ENCODE measurements around the gene MYBL2. TPM values are rescaled to one million over a fixed set of nuclear protein-coding genes. Genes with fewer than 3 reads are reported as not detected.

Gene MYBL2
- total RNA-seq, 1 experiment from 2014 or later, result 345 TPM

DNA sequence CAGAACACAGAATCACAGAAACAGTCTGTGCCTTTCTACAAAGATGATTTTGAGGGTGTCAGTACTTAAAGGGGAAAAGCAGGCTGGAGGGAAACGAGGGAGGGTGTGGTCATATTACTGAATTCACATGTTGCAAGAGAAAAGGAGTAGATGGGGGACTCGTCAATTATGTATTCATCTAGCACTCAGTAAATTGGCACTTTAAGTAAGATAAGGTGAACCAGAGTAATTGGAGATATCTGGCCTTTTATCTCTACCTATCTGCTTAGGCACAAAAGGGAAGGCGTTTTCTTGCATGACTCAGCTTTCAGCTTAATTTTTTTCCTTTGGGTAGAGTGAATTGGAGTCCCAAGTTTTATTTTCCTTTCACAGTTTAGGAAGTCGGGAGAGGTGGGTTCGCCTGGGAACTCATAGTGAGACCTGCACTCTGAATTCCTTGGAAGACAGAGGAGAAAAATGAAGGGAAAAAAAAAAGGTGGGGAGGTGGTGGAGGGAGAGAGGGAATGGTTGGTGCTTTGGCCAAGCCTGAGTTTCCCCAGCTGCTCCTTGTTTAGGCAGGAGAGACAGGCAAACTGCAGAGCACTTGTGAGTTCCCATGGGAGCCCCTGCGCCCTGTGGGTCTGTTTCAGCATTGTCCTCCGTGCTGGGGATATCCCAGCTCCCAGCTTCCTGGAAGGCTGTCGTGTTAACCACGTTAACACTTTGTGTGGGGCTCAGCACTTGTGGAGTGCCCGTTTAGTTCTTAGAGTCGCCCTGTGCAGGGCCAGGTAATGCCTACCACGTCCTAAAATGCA, 79.6 kb downstream of the MYBL2 start:
- Histone ChIP-seq H3K4me1 (peaks cover 22% of the 10 kb centered on the region), H3K27me3 (replicated peaks; ENCODE audit: control insufficient read depth, insufficient read depth, low read length) (peaks cover 2% of the 10 kb centered on the region), H3K9me3 (no peaks in the 10 kb centered on the region), H3K4me3 (ENCODE audit: low read depth, low read length) (no peak overlapping the region), H3K36me3 (ENCODE audit: control insufficient read depth, insufficient read depth, low read length) (no peaks in the 10 kb centered on the region)
- peaks cover 14% of the 10 kb centered on the region for H3K27me3 Mint-ChIP-seq (ENCODE audit: insufficient read depth, unreplicated experiment)
- no peaks in the 10 kb centered on the region for H3K36me3 Mint-ChIP-seq (ENCODE audit: insufficient read depth, unreplicated experiment)
- no peak overlapping the region for H3K4me3 Mint-ChIP-seq (ENCODE audit: unreplicated experiment)
- TF ChIP-seq, protein P1, sequence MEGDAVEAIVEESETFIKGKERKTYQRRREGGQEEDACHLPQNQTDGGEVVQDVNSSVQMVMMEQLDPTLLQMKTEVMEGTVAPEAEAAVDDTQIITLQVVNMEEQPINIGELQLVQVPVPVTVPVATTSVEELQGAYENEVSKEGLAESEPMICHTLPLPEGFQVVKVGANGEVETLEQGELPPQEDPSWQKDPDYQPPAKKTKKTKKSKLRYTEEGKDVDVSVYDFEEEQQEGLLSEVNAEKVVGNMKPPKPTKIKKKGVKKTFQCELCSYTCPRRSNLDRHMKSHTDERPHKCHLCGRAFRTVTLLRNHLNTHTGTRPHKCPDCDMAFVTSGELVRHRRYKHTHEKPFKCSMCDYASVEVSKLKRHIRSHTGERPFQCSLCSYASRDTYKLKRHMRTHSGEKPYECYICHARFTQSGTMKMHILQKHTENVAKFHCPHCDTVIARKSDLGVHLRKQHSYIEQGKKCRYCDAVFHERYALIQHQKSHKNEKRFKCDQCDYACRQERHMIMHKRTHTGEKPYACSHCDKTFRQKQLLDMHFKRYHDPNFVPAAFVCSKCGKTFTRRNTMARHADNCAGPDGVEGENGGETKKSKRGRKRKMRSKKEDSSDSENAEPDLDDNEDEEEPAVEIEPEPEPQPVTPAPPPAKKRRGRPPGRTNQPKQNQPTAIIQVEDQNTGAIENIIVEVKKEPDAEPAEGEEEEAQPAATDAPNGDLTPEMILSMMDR (IDR thresholded peaks at IDR 0.05; ENCODE audit: insufficient read depth in 1 of 2, low read depth in 1 of 2, low read length in 1 of 2, severe bottlenecking in 1 of 2, unreplicated experiment in 1 of 2), result no peak
- H3K9me3 Mint-ChIP-seq (ENCODE audit: unreplicated experiment), result no peaks in the 10 kb centered on the region
- peak overlapping the region; percentile 26 for H3K27ac Mint-ChIP-seq (ENCODE audit: unreplicated experiment)
- peaks cover 21% of the 10 kb centered on the region for H3K4me1 Mint-ChIP-seq (ENCODE audit: low read depth, unreplicated experiment)
- CTCF ChIA-PET, result interaction anchor here (0.8 kb wide), 1 partner anchor 208 kb away, joined by 4 read pairs; no protein-coding TSS in a partner anchor
- intact Hi-C loops (cut with micrococcal nuclease; ENCODE audit: unreplicated experiment), result no loop called here
- DNase-seq, result no peak
- POLR2A ChIA-PET, result interaction anchor here (0.7 kb wide), 1 partner anchor 649 kb away, joined by 4 read pairs; no protein-coding TSS in a partner anchor
- BruUV-seq (replicated peaks), result no TSS peak

DNA sequence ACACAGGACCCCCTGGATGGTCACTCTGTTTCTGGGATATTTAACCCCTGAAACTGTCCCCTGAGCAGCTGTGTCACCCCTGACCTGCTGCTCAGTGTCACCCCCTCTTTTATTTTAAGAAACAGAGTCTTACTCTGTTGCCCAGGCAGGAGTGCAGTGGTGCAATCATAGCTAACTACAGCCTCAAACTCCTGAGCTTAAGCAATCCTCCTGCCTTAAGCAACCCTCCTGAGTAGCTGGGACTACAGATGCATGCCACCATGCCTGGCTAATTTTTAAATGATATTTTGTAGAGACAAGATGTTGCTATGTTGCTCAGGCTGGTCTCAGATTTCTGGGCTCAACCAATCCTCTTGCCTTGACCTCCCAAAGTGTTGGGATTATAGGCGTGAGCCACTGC, 81.4 kb downstream of the MYBL2 start:
- ChIA-PET CTCF (interaction anchor here (0.5 to 1.7 kb wide), 10 partner anchors 17 to 332 kb away, joined by 3 to 11 read pairs (median 4); no protein-coding TSS in a partner anchor), POLR2A (interaction anchor here (0.7 kb wide), 1 partner anchor 186 kb away, joined by 3 read pairs; no protein-coding TSS in a partner anchor)
- TF ChIP-seq, protein P1 (IDR thresholded peaks at IDR 0.05; ENCODE audit: insufficient read depth in 1 of 2, low read depth in 1 of 2, low read length in 1 of 2, severe bottlenecking in 1 of 2, unreplicated experiment in 1 of 2), result no peak
- H3K4me1 Mint-ChIP-seq (ENCODE audit: low read depth, unreplicated experiment), result peaks cover 21% of the 10 kb centered on the region
- Histone ChIP-seq H3K27me3 (replicated peaks; ENCODE audit: control insufficient read depth, insufficient read depth, low read length) (peaks cover 2% of the 10 kb centered on the region), H3K4me1 (peaks cover 22% of the 10 kb centered on the region), H3K36me3 (ENCODE audit: control insufficient read depth, insufficient read depth, low read length) (no peaks in the 10 kb centered on the region), H3K4me3 (ENCODE audit: low read depth, low read length) (no peak overlapping the region), H3K9me3 (no peaks in the 10 kb centered on the region)
- no TSS peak for BruUV-seq (replicated peaks)
- intact Hi-C loops (cut with micrococcal nuclease; ENCODE audit: unreplicated experiment), result no loop called here
- no peaks in the 10 kb centered on the region for H3K36me3 Mint-ChIP-seq (ENCODE audit: insufficient read depth, unreplicated experiment)
- H3K27ac Mint-ChIP-seq (ENCODE audit: unreplicated experiment), result no peak overlapping the region
- H3K4me3 Mint-ChIP-seq (ENCODE audit: unreplicated experiment), result no peak overlapping the region
- H3K9me3 Mint-ChIP-seq (ENCODE audit: unreplicated experiment), result no peaks in the 10 kb centered on the region
- H3K27me3 Mint-ChIP-seq (ENCODE audit: insufficient read depth, unreplicated experiment), result peaks cover 11% of the 10 kb centered on the region
- DNase-seq, result no peak

DNA sequence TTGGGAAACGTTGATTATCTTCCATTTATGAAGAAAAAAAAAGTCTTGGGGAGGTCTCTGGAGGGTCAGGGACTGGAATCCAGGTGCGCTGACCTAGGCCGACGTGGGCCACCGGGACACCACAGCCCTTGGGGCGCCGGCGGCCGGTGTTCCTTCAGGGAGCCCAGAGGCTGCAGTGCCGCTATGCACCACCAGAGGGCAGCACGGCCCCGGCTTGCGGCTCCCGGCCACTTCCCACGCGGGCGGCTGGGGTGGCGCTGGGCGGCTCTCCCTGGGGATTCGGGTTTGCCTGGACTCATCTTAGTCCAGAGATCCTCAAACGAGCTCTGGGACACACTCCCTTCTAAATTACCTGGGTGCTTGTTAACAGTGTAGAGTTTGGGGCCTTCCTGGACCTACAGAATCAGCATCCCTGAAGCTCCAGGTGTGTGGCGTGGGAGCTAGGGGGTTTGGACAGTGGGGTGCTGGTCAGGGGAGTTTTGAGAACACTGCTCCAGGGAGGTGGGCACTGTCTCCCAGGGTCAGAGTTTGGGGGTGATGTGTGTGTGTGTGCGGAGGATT, 82.9 kb downstream of the MYBL2 start:
- POLR2A ChIA-PET, result no interaction called here

More for the DNA sequence above, 82.9 kb downstream of the MYBL2 start:
- Histone ChIP-seq H3K27me3 (replicated peaks; ENCODE audit: control insufficient read depth, insufficient read depth, low read length) (peaks cover 2% of the 10 kb centered on the region), H3K36me3 (ENCODE audit: control insufficient read depth, insufficient read depth, low read length) (no peaks in the 10 kb centered on the region), H3K4me3 (ENCODE audit: low read depth, low read length) (no peak overlapping the region), H3K9me3 (no peaks in the 10 kb centered on the region), H3K4me1 (peaks cover 22% of the 10 kb centered on the region)
- Mint-ChIP-seq H3K36me3 (ENCODE audit: insufficient read depth, unreplicated experiment) (no peaks in the 10 kb centered on the region), H3K4me1 (ENCODE audit: low read depth, unreplicated experiment) (peaks cover 16% of the 10 kb centered on the region), H3K27ac (ENCODE audit: unreplicated experiment) (no peak overlapping the region), H3K27me3 (ENCODE audit: insufficient read depth, unreplicated experiment) (peaks cover 19% of the 10 kb centered on the region), H3K9me3 (ENCODE audit: unreplicated experiment) (no peaks in the 10 kb centered on the region), H3K4me3 (ENCODE audit: unreplicated experiment) (no peak overlapping the region)
- intact Hi-C loops (cut with micrococcal nuclease; ENCODE audit: unreplicated experiment), result loop anchor here (1.0 kb wide), 2 partner anchors 90 to 330 kb away; no protein-coding TSS in a partner anchor
- CTCF ChIA-PET, result interaction anchor here (0.5 to 1.4 kb wide), 10 partner anchors 10 to 367 kb away, joined by 3 to 6 read pairs (median 4); partner anchors contain the start of gene IFT52
- TF ChIP-seq, protein P1 (IDR thresholded peaks at IDR 0.05; ENCODE audit: insufficient read depth in 1 of 2, low read depth in 1 of 2, low read length in 1 of 2, severe bottlenecking in 1 of 2, unreplicated experiment in 1 of 2), result peak; percentile 100
- BruUV-seq (replicated peaks), result no TSS peak
- DNase-seq, result peak; percentile 87 to 98
